GM23338 (cell line): ENCODE measurements around the gene ELL2. TPM values are rescaled to one million over a fixed set of nuclear protein-coding genes. Genes with fewer than 3 reads are reported as not detected.

Source experiments
- ATAC-seq: fragments of 200-7000 bp; cut with Tn5 transposase; 3 replicates; pipeline ENCODE4 v1.9.1; 2020
- DNase-seq: peaks from one replicate; pipeline ENCODE4 v3.0.0-alpha.2; 2015; ENCODE audit warnings: low spot score
- H2AFZ ChIP-seq: fragments of 200-600 bp; sonication (generic); 2 replicates; pipeline ENCODE4 v1.8.0; 2016; ENCODE audit warnings: antibody characterized with exemption, mild to moderate bottlenecking, moderate library complexity
- H3F3A ChIP-seq: fragments of 200-600 bp; sonication (generic); replicated peaks from 2 replicates; pipeline ENCODE4 v1.8.0; 2017; ENCODE audit warnings: antibody characterized with exemption, mixed run types, low read depth
- H3K27ac ChIP-seq: fragments of 200-600 bp; sonication (generic); 2 replicates; pipeline ENCODE4 v1.6.1; 2016; ENCODE audit warnings: low read depth
- H3K27me3 ChIP-seq: fragments of 200-600 bp; sonication (generic); 2 replicates; pipeline ENCODE4 v1.8.0; 2016; ENCODE audit warnings: mild to moderate bottlenecking, mixed run types, moderate library complexity; ENCODE audit not compliant: insufficient read depth
- H3K36me3 ChIP-seq: fragments of 200-600 bp; sonication (generic); 2 replicates; pipeline ENCODE4 v1.8.0; 2016; ENCODE audit warnings: mild to moderate bottlenecking; ENCODE audit not compliant: insufficient read depth
- H3K4me1 ChIP-seq: fragments of 200-600 bp; sonication (generic); 2 replicates; pipeline ENCODE4 v1.8.0; 2016; ENCODE audit warnings: mild to moderate bottlenecking, moderate library complexity; ENCODE audit not compliant: insufficient read depth
- H3K4me2 ChIP-seq: fragments of 200-600 bp; sonication (generic); 2 replicates; pipeline ENCODE4 v1.7.1; 2017; ENCODE audit warnings: mixed run types
- H3K4me3 ChIP-seq: fragments of 200-600 bp; sonication (generic); 2 replicates; pipeline ENCODE4 v1.6.1; 2016; ENCODE audit warnings: mixed run types
- H3K79me2 ChIP-seq: fragments of 200-600 bp; sonication (generic); replicated peaks from 2 replicates; pipeline ENCODE4 v1.8.0; 2017; ENCODE audit warnings: mild to moderate bottlenecking; ENCODE audit not compliant: insufficient read depth
- H3K9me2 ChIP-seq: fragments of 200-600 bp; sonication (generic); 2 replicates; pipeline ENCODE4 v1.8.0; 2017; ENCODE audit not compliant: insufficient read depth
- H4K20me1 ChIP-seq: fragments of 200-600 bp; sonication (generic); replicated peaks from 2 replicates; pipeline ENCODE4 v1.8.0; 2017; ENCODE audit warnings: mild to moderate bottlenecking; ENCODE audit not compliant: insufficient read depth
- H3K27ac Mint-ChIP-seq: 2 replicates; pipeline ENCODE4 v1.8.0; 2020; ENCODE audit warnings: inconsistent platforms, mild to moderate bottlenecking, moderate library complexity, mixed read lengths
- H3K27me3 Mint-ChIP-seq: 3 replicates; pipeline ENCODE4 v1.8.0; 2022; ENCODE audit warnings: low read depth, mild to moderate bottlenecking, moderate library complexity, mixed read lengths, inconsistent platforms; ENCODE audit not compliant: insufficient read depth, poor library complexity
- H3K36me3 Mint-ChIP-seq: 3 replicates; pipeline ENCODE4 v1.8.0; 2021; ENCODE audit warnings: low read depth, mild to moderate bottlenecking, inconsistent platforms, moderate library complexity, mixed read lengths
- H3K4me1 Mint-ChIP-seq: 3 replicates; pipeline ENCODE4 v1.8.0; 2020; ENCODE audit warnings: mild to moderate bottlenecking, inconsistent platforms, mixed read lengths
- H3K4me3 Mint-ChIP-seq: 3 replicates; pipeline ENCODE4 v1.8.0; 2021; ENCODE audit warnings: moderate library complexity, mild to moderate bottlenecking, inconsistent platforms, mixed read lengths
- H3K9me3 Mint-ChIP-seq: 3 replicates; pipeline ENCODE4 v1.8.0; 2020; ENCODE audit warnings: moderate library complexity, mild to moderate bottlenecking, inconsistent platforms, mixed read lengths
- CREB1 ChIP-seq: fragments of 250-450 bp; sonication (Bioruptor Pico); IDR thresholded peaks from 2 replicates; pipeline ENCODE4 v1.5.0; 2020; ENCODE audit warnings: low read depth, mild to moderate bottlenecking, moderate library complexity
- EZH2 ChIP-seq: fragments of 200-600 bp; sonication (generic); IDR thresholded peaks from one replicate; pipeline ENCODE4 v1.8.0; 2017; ENCODE audit warnings: antibody characterized with exemption, mild to moderate bottlenecking, low read depth; ENCODE audit not compliant: unreplicated experiment
- EZH2phosphoT487 ChIP-seq: fragments of 200-600 bp; sonication (generic); IDR thresholded peaks from one replicate; pipeline ENCODE4 v1.8.1; 2018; ENCODE audit warnings: antibody characterized with exemption; ENCODE audit not compliant: unreplicated experiment
- JUNB ChIP-seq: IDR thresholded peaks from one replicate; pipeline ENCODE4 v1.6.1; 2016; ENCODE audit warnings: antibody characterized with exemption; ENCODE audit not compliant: unreplicated experiment
- NANOG ChIP-seq: IDR thresholded peaks from 2 replicates; pipeline ENCODE4 v1.6.1; 2016; ENCODE audit warnings: antibody characterized with exemption, borderline replicate concordance
- POLR2AphosphoS5 ChIP-seq: IDR thresholded peaks from 2 replicates; pipeline ENCODE4 v1.6.1; 2016; ENCODE audit warnings: antibody characterized with exemption, low read depth
- REST ChIP-seq: IDR thresholded peaks from one replicate; pipeline ENCODE4 v1.6.1; 2018; ENCODE audit warnings: antibody characterized with exemption; ENCODE audit not compliant: unreplicated experiment
- STAT1 ChIP-seq: IDR thresholded peaks from one replicate; pipeline ENCODE4 v1.6.1; 2016; ENCODE audit warnings: antibody characterized with exemption; ENCODE audit not compliant: unreplicated experiment
- ZNF114 ChIP-seq: fragments of 250-450 bp; sonication (Bioruptor Pico); IDR thresholded peaks from 2 replicates; pipeline ENCODE4 v1.5.0; 2020; ENCODE audit warnings: mild to moderate bottlenecking, moderate library complexity
- ZNF331 ChIP-seq: fragments of 250-450 bp; sonication (Bioruptor Pico); IDR thresholded peaks from 2 replicates; pipeline ENCODE4 v1.5.0; 2020; ENCODE audit warnings: low read depth, mild to moderate bottlenecking, moderate library complexity
- polyA plus RNA-seq: library from polyadenylated mRNA; unstranded; fragments of >200 nt; fragmentation: Nextera tagmentation; extraction: Ambion mirVana; gene quantifications from 2 replicates; pipeline ENCODE4 v1.2.1, GENCODE V29; 2016
- total RNA-seq: library from RNA; depleted of rRNA; stranded (reverse); fragments of >200 nt; shearing (Covaris generic); gene quantifications from 2 replicates; pipeline ENCODE4 v1.2.3, GENCODE V29; 2014
- TF ChIP-seq, protein P1 (sequence below), 2 experiments: fragments of 200-600 bp in 1 of 2; sonication (generic) in 1 of 2; conservative IDR thresholded peaks; 2 replicates each; pipeline versions ENCODE4 v1.5.1 to v1.6.1; 2016 to 2017; ENCODE audit warnings: antibody characterized with exemption in 2 of 2, low read depth in 2 of 2, mild to moderate bottlenecking in 2 of 2, moderate library complexity in 1 of 2
- TF ChIP-seq, protein P2 (sequence below): fragments of 250-450 bp; sonication (Bioruptor Pico); IDR thresholded peaks from 2 replicates; pipeline ENCODE4 v1.5.0; 2020; ENCODE audit warnings: mild to moderate bottlenecking, moderate library complexity
- TF ChIP-seq, protein P3 (sequence below): IDR thresholded peaks from 2 replicates; pipeline ENCODE4 v1.6.1; 2016; ENCODE audit warnings: antibody characterized with exemption

ELL2 gene
- total and polyA plus RNA-seq, 2 experiments from 2014 or later, result 7.4 to 32.6 TPM

- H3K36me3 ChIP-seq, result no peaks in the 10 kb centered on the region
- no peaks in the 10 kb centered on the region for H3K9me3 Mint-ChIP-seq
- no peaks in the 10 kb centered on the region for H3F3A ChIP-seq
- H3K9me2 ChIP-seq, result no peaks in the 10 kb centered on the region
- H3K4me3 Mint-ChIP-seq, result no peak overlapping the region
- no peaks in the 10 kb centered on the region for H3K27me3 Mint-ChIP-seq
- H3K27me3 ChIP-seq, result no peaks in the 10 kb centered on the region
- H4K20me1 ChIP-seq, result no peaks in the 10 kb centered on the region
- TF ChIP-seq ZNF114 (CRISPR knock-in tag), result no peak
- TF ChIP-seq CREB1 (CRISPR knock-in tag), result no peak
- no peak for TF ChIP-seq EZH2
- no peak for TF ChIP-seq REST
- no peak for TF ChIP-seq STAT1
- TF ChIP-seq EZH2phosphoT487, result no peak
- TF ChIP-seq, protein P1, sequence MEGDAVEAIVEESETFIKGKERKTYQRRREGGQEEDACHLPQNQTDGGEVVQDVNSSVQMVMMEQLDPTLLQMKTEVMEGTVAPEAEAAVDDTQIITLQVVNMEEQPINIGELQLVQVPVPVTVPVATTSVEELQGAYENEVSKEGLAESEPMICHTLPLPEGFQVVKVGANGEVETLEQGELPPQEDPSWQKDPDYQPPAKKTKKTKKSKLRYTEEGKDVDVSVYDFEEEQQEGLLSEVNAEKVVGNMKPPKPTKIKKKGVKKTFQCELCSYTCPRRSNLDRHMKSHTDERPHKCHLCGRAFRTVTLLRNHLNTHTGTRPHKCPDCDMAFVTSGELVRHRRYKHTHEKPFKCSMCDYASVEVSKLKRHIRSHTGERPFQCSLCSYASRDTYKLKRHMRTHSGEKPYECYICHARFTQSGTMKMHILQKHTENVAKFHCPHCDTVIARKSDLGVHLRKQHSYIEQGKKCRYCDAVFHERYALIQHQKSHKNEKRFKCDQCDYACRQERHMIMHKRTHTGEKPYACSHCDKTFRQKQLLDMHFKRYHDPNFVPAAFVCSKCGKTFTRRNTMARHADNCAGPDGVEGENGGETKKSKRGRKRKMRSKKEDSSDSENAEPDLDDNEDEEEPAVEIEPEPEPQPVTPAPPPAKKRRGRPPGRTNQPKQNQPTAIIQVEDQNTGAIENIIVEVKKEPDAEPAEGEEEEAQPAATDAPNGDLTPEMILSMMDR (conservative IDR thresholded peaks at IDR 0.05; ENCODE audit: low read depth in 2 of 2), result no peak
- TF ChIP-seq NANOG, result no peak
- TF ChIP-seq, protein P2, sequence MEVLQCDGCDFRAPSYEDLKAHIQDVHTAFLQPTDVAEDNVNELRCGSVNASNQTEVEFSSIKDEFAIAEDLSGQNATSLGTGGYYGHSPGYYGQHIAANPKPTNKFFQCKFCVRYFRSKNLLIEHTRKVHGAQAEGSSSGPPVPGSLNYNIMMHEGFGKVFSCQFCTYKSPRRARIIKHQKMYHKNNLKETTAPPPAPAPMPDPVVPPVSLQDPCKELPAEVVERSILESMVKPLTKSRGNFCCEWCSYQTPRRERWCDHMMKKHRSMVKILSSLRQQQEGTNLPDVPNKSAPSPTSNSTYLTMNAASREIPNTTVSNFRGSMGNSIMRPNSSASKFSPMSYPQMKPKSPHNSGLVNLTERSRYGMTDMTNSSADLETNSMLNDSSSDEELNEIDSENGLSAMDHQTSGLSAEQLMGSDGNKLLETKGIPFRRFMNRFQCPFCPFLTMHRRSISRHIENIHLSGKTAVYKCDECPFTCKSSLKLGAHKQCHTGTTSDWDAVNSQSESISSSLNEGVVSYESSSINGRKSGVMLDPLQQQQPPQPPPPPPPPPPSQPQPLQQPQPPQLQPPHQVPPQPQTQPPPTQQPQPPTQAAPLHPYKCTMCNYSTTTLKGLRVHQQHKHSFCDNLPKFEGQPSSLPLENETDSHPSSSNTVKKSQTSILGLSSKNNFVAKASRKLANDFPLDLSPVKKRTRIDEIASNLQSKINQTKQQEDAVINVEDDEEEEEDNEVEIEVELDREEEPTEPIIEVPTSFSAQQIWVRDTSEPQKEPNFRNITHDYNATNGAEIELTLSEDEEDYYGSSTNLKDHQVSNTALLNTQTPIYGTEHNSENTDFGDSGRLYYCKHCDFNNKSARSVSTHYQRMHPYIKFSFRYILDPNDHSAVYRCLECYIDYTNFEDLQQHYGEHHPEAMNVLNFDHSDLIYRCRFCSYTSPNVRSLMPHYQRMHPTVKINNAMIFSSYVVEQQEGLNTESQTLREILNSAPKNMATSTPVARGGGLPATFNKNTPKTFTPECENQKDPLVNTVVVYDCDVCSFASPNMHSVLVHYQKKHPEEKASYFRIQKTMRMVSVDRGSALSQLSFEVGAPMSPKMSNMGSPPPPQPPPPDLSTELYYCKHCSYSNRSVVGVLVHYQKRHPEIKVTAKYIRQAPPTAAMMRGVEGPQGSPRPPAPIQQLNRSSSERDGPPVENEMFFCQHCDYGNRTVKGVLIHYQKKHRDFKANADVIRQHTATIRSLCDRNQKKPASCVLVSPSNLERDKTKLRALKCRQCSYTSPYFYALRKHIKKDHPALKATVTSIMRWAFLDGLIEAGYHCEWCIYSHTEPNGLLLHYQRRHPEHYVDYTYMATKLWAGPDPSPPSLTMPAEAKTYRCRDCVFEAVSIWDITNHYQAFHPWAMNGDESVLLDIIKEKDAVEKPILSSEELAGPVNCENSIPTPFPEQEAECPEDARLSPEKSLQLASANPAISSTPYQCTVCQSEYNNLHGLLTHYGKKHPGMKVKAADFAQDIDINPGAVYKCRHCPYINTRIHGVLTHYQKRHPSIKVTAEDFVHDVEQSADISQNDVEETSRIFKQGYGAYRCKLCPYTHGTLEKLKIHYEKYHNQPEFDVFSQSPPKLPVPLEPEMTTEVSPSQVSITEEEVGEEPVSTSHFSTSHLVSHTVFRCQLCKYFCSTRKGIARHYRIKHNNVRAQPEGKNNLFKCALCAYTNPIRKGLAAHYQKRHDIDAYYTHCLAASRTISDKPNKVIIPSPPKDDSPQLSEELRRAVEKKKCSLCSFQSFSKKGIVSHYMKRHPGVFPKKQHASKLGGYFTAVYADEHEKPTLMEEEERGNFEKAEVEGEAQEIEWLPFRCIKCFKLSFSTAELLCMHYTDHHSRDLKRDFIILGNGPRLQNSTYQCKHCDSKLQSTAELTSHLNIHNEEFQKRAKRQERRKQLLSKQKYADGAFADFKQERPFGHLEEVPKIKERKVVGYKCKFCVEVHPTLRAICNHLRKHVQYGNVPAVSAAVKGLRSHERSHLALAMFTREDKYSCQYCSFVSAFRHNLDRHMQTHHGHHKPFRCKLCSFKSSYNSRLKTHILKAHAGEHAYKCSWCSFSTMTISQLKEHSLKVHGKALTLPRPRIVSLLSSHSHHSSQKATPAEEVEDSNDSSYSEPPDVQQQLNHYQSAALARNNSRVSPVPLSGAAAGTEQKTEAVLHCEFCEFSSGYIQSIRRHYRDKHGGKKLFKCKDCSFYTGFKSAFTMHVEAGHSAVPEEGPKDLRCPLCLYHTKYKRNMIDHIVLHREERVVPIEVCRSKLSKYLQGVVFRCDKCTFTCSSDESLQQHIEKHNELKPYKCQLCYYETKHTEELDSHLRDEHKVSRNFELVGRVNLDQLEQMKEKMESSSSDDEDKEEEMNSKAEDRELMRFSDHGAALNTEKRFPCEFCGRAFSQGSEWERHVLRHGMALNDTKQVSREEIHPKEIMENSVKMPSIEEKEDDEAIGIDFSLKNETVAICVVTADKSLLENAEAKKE (CRISPR knock-in tag), result no peak
- no peak for TF ChIP-seq POLR2AphosphoS5
- TF ChIP-seq JUNB, result no peak
- TF ChIP-seq, protein P3, sequence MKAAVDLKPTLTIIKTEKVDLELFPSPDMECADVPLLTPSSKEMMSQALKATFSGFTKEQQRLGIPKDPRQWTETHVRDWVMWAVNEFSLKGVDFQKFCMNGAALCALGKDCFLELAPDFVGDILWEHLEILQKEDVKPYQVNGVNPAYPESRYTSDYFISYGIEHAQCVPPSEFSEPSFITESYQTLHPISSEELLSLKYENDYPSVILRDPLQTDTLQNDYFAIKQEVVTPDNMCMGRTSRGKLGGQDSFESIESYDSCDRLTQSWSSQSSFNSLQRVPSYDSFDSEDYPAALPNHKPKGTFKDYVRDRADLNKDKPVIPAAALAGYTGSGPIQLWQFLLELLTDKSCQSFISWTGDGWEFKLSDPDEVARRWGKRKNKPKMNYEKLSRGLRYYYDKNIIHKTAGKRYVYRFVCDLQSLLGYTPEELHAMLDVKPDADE, result no peak
- no peak for TF ChIP-seq ZNF331 (CRISPR knock-in tag)
- H3K4me2 ChIP-seq, result no peak overlapping the region
- H3K4me1 Mint-ChIP-seq, result peaks cover 2% of the 10 kb centered on the region; the same call in 1 of the 3 replicates
- no peaks in the 10 kb centered on the region for H3K79me2 ChIP-seq
- no peak overlapping the region for H2AFZ ChIP-seq
- H3K27ac Mint-ChIP-seq, result no peak overlapping the region
- no peak overlapping the region for H3K27ac ChIP-seq
- no peak overlapping the region for H3K4me3 ChIP-seq
- no peaks in the 10 kb centered on the region for H3K36me3 Mint-ChIP-seq
- DNase-seq (no peak), ATAC-seq (no peak)
- no peaks in the 10 kb centered on the region for H3K4me1 ChIP-seq
Measured at GRCh38 chr5:95983080-95983479, 21.4 kb upstream of the ELL2 start.
